Stimulated activated memory B cell treated with anti-CD40 and anti-IgM and Interleukin-4, amounts not matched to agents 10 μg/mL and 1 μg/mL and 100 μg/mL, for 72 hours (primary cell): Measurements from ENCODE around the gene SPECC1.
"Not testable (repeated sequence)": the region's sequence is repeated elsewhere in the genome, so short reads cannot be mapped to it uniquely, and the experiment has no call there.

Experiments used
- ATAC-seq: fragments of 150-1000 bp; cut with Tn5 transposase; 2 replicates; pipeline ENCODE4 v1.10.0; 2021
- H3K27ac Mint-ChIP-seq: one replicate; pipeline ENCODE4 v1.8.0; 2022; ENCODE audit warnings: mild to moderate bottlenecking, mixed read lengths
- H3K27me3 Mint-ChIP-seq: one replicate; pipeline ENCODE4 v1.8.0; 2022; ENCODE audit warnings: mixed read lengths
- H3K36me3 Mint-ChIP-seq: one replicate; pipeline ENCODE4 v1.8.0; 2022; ENCODE audit warnings: mixed read lengths
- H3K4me1 Mint-ChIP-seq: one replicate; pipeline ENCODE4 v1.8.0; 2022; ENCODE audit warnings: mixed read lengths
- H3K4me3 Mint-ChIP-seq: one replicate; pipeline ENCODE4 v1.8.0; 2022; ENCODE audit warnings: mild to moderate bottlenecking, moderate library complexity, mixed read lengths
- H3K9me3 Mint-ChIP-seq: one replicate; pipeline ENCODE4 v1.8.0; 2022; ENCODE audit warnings: mixed read lengths

Gene SPECC1

DNA sequence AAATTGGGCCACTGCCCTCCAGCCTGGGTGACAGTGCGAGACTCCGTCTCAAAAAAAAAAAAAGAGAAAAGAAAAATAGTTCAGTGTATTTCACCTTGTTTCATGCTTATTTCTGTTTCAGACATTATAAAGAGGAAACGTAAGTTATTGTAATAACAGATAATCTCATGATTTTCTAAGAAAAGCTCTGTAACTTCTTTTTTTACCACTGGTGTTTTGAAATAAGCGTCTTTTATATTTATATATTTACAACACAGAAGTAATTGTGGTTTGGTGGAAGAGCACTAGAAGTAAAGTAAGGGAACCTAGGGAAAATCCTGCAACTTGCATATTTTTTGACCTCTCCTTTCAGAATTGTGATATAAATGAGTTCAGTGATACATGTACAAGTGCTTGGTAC, 354.7 kb downstream of the SPECC1 start:
- not testable (repeated sequence) for H3K4me3 Mint-ChIP-seq, H3K9me3 Mint-ChIP-seq, H3K27me3 Mint-ChIP-seq, H3K36me3 Mint-ChIP-seq, ATAC-seq, H3K27ac Mint-ChIP-seq, H3K4me1 Mint-ChIP-seq
